Measurements from ENCODE around the gene MTOR.

GRCh38 chr1:11253226-11253625, 9.1 kb downstream of the MTOR start:
- TF ChIP-seq CTCF (IDR thresholded peaks at IDR 0.05): no peak
- TF ChIP-seq EP300 (IDR thresholded peaks at IDR 0.05): no peak
- TF ChIP-seq POLR2A (IDR thresholded peaks at IDR 0.05): no peak
- no peak for TF ChIP-seq POLR2AphosphoS5 (IDR thresholded peaks at IDR 0.05)

Measured in suprapubic skin (tissue), 4 donors.